NK-92 (cell line): Measurements from ENCODE around the gene GRID1.

ENCODE experiments used
- DNase-seq: peaks from one replicate; lab custom pipeline; 2025; ENCODE audit not compliant: unreplicated experiment; lab: John Stamatoyannopoulos, UW

Gene GRID1

GRCh38 chr10:85611746-85612377, 754.7 kb downstream of the GRID1 start:
- DNase-seq, result no peak

GRCh38 chr10:85611093-85611740, 755.4 kb downstream of the GRID1 start:
- DNase-seq, result no peak

DNA sequence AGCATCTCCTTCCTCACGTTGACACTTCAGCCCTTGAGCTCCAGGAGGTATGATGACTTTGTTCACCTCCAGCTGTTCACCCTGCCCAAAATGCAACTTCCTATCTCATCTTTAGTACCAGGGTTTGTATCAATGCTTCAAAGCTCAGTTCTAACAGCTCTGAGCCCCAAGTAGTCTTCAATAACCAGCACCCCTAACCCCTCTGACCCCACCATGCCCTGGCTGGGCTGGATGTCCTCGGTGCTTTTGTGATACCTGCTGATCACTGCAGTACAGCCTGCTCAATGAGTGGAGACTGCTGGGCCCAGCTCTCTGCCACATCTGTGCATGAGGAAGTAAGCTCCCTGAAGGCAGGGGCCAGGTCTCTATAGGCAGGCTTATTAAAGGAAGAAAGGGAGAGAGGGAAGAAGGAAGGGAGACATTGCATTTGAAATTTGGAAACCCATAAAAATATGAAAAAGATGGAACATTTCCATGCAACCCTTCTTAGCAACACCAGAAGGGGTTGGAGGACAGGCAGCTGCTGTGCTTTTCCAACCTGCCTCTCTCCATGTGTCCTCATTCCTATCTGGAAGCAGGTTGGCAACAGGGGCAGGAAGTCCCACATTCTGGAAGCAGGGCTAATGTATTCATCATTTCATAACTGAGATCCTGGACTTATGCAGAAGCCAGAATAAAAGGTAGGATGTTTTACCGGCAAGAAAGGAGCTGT, 756.1 kb downstream of the GRID1 start:
- no peak for DNase-seq

DNA sequence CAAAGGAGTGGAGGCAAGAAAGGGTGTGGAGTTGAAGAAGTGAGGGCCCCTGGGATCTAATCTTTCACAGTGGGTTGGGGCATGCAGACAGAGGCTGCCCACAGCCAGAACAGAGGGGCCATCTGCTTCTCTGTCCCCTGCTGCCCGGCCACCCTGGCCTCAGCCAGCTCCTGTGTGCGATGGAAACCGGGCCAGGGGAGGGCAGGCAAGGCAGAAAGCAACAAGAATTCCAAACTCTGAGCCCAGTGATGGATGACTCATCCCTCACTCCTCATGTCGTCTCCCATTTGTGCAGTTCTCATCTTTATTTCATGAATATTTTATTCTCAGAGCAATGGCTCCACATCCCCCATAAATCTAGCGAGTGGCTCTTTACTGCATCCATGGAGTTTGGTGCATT, 757.1 kb downstream of the GRID1 start:
- no peak for DNase-seq

GRCh38 chr10:85608706-85609105, 757.9 kb downstream of the GRID1 start:
- no peak for DNase-seq

- no peak for DNase-seq
These were observed 759.4 kb downstream of the GRID1 start for GRCh38 chr10:85607043-85607695.

DNA sequence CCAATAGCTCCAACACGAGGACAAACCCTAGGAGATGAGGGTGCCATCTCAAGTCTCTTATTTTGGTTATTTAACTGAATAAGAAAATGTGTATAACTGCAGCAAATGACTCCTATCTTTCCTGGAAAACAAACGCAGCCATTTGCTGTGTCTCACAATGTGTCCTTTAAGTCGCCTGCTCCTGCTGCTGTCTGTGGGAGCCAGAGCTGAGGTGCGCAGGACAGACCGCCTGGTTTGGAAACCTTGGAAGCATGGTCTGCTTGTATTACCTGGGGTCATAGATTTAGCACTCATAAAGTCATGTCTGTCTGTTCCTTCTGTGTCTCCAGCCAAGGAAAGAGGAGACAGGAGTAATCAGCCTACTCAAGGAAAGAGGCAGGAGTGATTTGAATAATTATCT, 760.2 kb downstream of the GRID1 start:
- DNase-seq, result no peak

- no peak for DNase-seq
These were observed 761.7 kb downstream of the GRID1 start for GRCh38 chr10:85604884-85605283.

DNA sequence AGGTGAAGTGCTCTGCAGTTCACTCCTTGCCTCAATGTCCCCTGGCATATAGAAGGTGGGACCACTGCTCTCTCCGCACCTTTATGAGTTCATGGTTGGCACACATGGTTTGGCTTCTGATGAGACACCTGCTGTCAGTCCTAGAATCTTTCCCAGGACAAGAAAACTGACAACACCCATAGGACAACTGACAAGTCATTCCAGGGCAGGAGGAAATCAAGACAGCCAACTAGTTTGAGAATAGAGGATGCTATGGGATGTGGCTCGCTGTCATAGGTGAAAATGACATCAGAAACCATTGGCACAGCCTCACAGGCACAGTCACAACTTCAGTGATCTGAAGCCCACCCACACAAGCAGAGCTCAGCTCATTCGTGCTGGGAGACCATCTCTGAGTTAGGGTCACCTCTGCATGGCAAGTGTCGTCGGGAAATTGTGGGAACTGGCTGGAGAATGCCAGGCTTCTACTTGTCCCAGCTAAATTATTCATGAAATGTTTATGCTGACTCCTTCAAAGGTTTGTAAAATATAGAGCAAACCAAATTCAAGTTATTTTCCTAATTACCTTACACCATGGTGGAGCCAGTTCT, 762.4 kb downstream of the GRID1 start:
- DNase-seq, result no peak

GRCh38 chr10:85603151-85603940, 763.2 kb downstream of the GRID1 start:
- no peak for DNase-seq

DNA sequence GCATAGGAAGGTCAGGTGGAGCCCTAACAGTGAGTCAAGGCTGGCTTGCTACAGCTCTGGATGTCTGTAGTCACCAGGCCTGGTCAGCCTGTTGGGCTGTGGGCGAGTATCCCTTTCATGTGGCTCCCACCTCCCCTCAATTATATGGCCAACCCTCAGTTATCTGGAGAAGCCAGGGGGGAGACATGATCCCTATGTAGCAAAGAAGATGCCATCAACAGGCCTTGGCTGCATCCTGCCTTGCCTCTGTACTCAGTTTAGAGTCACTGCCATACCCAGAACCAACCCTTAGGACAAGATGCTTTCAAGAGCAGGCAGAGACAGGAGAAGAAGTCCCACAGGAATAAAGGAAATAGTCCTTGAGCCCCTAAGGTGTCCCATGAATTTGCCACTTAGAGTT, 763.9 kb downstream of the GRID1 start:
- DNase-seq, result no peak

GRCh38 chr10:85602306-85602705, 764.3 kb downstream of the GRID1 start:
- no peak for DNase-seq

GRCh38 chr10:85601526-85601925, 765.1 kb downstream of the GRID1 start:
- no peak for DNase-seq

DNA sequence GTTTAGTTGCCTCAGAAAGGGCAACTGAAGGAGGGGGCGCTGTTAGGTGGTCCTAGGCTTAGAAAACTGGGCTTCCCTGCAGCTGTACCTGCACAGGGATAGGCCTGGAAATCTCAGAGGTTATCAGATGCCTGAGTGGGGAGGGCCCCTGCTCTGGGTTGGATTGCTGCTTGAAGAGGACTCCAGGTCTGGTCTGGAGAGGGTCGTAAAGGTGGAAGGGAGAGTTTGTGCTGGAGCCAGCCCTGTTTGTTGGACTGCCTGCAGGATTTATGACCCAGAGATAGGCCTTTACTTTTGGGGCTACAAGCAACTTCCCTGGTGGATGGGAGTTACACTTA, 765.9 kb downstream of the GRID1 start:
- DNase-seq, result no peak

GRCh38 chr10:85600026-85600743, 766.4 kb downstream of the GRID1 start:
- DNase-seq, result no peak

DNA sequence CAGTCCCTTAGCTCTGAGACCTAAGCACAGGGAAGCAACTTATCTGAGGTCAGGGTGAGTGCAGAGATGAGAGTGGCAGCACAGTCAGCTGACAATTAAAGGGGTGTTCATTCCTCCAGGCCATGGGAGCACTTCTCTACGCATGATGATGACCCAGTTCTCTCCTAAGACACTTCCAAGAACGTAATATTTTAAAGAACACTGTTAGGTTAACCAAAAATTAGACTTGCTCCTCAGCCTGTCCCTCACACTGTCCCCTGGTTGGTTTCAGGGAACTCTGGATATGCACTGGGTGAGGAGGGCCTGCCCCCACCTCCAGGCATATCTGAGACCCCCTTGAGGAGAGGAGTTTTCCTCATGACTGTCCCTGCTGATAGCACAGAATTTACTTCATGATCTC, 767.5 kb downstream of the GRID1 start:
- DNase-seq, result no peak

- DNase-seq, result no peak
These were observed 767.9 kb downstream of the GRID1 start for GRCh38 chr10:85598646-85599045.

- DNase-seq, result no peak
These were observed 769.6 kb downstream of the GRID1 start for GRCh38 chr10:85597006-85597405.

GRCh38 chr10:85596389-85596788, 770.2 kb downstream of the GRID1 start:
- DNase-seq, result no peak

GRCh38 chr10:85594239-85594638, 772.4 kb downstream of the GRID1 start:
- no peak for DNase-seq
